Keratinocyte (primary cell): ENCODE results near the gene GPR26. TPM values are rescaled to one million over a fixed set of nuclear protein-coding genes. Genes with fewer than 3 reads are reported as not detected.

ENCODE experiments used
- DNase-seq: peaks from one replicate; pipeline ENCODE4 v3.0.0-alpha.2; 2011; ENCODE audit warnings: low read depth, missing footprints, low spot score
- FAIRE-seq: peaks from 2 replicates; lab custom pipeline; 2011; peaks lifted over from hg19 to GRCh38; lab: Jason Lieb, UNC
- H2AFZ ChIP-seq: 2 replicates; pipeline ENCODE4 v1.6.0; 2012; ENCODE audit warnings: low read length, control low read depth, inconsistent platforms; ENCODE audit not compliant: control insufficient read depth
- H3K27ac ChIP-seq: 2 replicates; pipeline ENCODE4 v1.5.1; 2011; ENCODE audit warnings: low read length; ENCODE audit not compliant: control insufficient read depth, insufficient read depth
- H3K27me3 ChIP-seq: 3 replicates; pipeline ENCODE4 v1.6.0; 2011; ENCODE audit warnings: low read length; ENCODE audit not compliant: control insufficient read depth, insufficient read depth; ENCODE audit errors: extremely low read depth
- H3K36me3 ChIP-seq, 2 experiments: 2 replicates in 1 of 2; 3 replicates in 1 of 2; pipeline ENCODE4 v1.5.1; 2011; ENCODE audit warnings: low read length in 2 of 2, mild to moderate bottlenecking in 1 of 2; ENCODE audit not compliant: control insufficient read depth in 2 of 2, insufficient read depth in 2 of 2; ENCODE audit errors: extremely low read depth in 1 of 2
- H3K4me1 ChIP-seq: 3 replicates; pipeline ENCODE4 v1.5.1; 2011; ENCODE audit warnings: low read length; ENCODE audit not compliant: control insufficient read depth, insufficient read depth; ENCODE audit errors: extremely low read depth
- H3K4me2 ChIP-seq: 3 replicates; pipeline ENCODE4 v1.6.0; 2011; ENCODE audit warnings: low read depth, low read length; ENCODE audit not compliant: control insufficient read depth, insufficient read depth; ENCODE audit errors: extremely low read depth
- H3K4me3 ChIP-seq, 3 experiments: fragments of 200-600 bp in 1 of 3; sonication (generic) in 1 of 3; 2 replicates in 2 of 3; 3 replicates in 1 of 3; pipeline ENCODE4 v1.5.1; 2011 to 2016; ENCODE audit warnings: low read length in 3 of 3, mild to moderate bottlenecking in 3 of 3, control low read depth in 2 of 3, inconsistent platforms in 1 of 3, low read depth in 1 of 3, mixed read lengths in 1 of 3, mixed run types in 1 of 3, moderate library complexity in 1 of 3; ENCODE audit not compliant: control insufficient read depth in 2 of 3, insufficient read depth in 2 of 3; ENCODE audit errors: extremely low read depth in 1 of 3
- H3K79me2 ChIP-seq: 2 replicates; pipeline ENCODE4 v1.6.0; 2012; ENCODE audit warnings: low read length; ENCODE audit not compliant: control insufficient read depth, insufficient read depth
- H3K9ac ChIP-seq: 3 replicates; pipeline ENCODE4 v1.6.0; 2011; ENCODE audit warnings: low read length; ENCODE audit not compliant: control insufficient read depth, insufficient read depth; ENCODE audit errors: extremely low read depth
- H3K9me1 ChIP-seq: 3 replicates; pipeline ENCODE4 v1.6.0; 2011; ENCODE audit warnings: low read length; ENCODE audit not compliant: control insufficient read depth, insufficient read depth; ENCODE audit errors: extremely low read depth
- H3K9me3 ChIP-seq: 2 replicates; pipeline ENCODE4 v1.5.1; 2012; ENCODE audit warnings: low read depth, low read length; ENCODE audit not compliant: control insufficient read depth
- H4K20me1 ChIP-seq: 3 replicates; pipeline ENCODE4 v1.6.0; 2011; ENCODE audit warnings: low read length; ENCODE audit not compliant: control insufficient read depth, insufficient read depth; ENCODE audit errors: extremely low read depth
- EZH2 ChIP-seq: IDR thresholded peaks from one replicate; pipeline ENCODE4 v1.6.1; 2012; ENCODE audit warnings: inconsistent platforms, mild to moderate bottlenecking, low read length, moderate library complexity
- dilution Hi-C: fragments of 300-500 bp; cut with MboI; formaldehyde crosslinking; loops from one replicate; pipeline ENCODE4 v1.7.0; 2020; ENCODE audit warnings: low sequenced_read_pairs; ENCODE audit not compliant: extremely low pct_ligation_motif_present
- polyA plus RNA-seq, 5 experiments: library from polyadenylated mRNA; depleted of rRNA in 3 of 5; stranded (reverse) in 3 of 5; stranded (forward) in 1 of 5; unstranded in 1 of 5; fragments of >200 nt; gene quantifications; 1 replicate in 1 of 5; 2 replicates in 3 of 5; 3 replicates in 1 of 5; pipeline versions ENCODE4 v1.2.1 to v1.2.3, GENCODE V29; 2011 to 2012; ENCODE audit warnings: missing spikeins in 2 of 5, low read depth in 1 of 5, low replicate concordance in 1 of 5
- TF ChIP-seq, protein P1 (sequence below), 3 experiments: IDR thresholded peaks in 1 of 3; conservative IDR thresholded peaks in 1 of 3; optimal IDR thresholded peaks in 1 of 3; 2 replicates in 2 of 3; 3 replicates in 1 of 3; pipeline versions ENCODE3 to v1.5.1; 2011; ENCODE audit warnings: low read length in 3 of 3, mild to moderate bottlenecking in 3 of 3, moderate library complexity in 2 of 3, control low read depth in 1 of 3, inconsistent platforms in 1 of 3; ENCODE audit not compliant: insufficient read depth in 2 of 3; ENCODE audit errors: extremely low read depth in 1 of 3

Gene GPR26
- polyA plus RNA-seq, 1 donor (not counting 4 experiments of a cell fraction or from before 2014, with no cell fraction given), result not detected

- peaks cover 10% of the 10 kb centered on the region for H3K27me3 ChIP-seq
- dilution Hi-C loops, result no loop called here
Observed at GRCh38 chr10:123677556-123677955, 11.4 kb downstream of the GPR26 start.

DNA sequence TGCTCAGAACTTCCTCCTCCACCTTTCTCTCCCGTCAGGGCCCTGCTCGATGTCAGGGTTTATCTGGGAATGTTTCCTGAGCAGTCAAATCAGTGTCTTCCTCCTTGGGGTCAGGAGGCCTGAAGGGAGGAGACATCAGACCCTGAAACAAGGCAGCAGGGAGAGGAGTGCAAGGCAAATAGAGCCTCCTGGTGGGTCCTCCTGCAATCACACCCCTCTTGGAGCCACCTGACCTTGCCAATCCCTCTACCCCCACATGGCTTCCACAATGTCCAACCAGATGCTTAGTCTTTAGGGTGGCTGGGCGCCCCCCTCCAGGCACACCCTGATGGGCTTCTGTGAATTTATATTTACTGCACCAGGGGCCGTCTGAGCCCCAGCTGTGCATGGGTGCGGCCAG lies 12.2 kb downstream of the GPR26 start:
- no peak for DNase-seq
- H3K9ac ChIP-seq, result no peak overlapping the region

More at GRCh38 chr10:123677556-123677955, 11.4 kb downstream of the GPR26 start:
- Histone ChIP-seq H2AFZ (no peak overlapping the region), H3K9me1 (peaks cover 2% of the 10 kb centered on the region), H3K79me2 (no peaks in the 10 kb centered on the region), H3K4me2 (no peak overlapping the region), H3K9ac (no peak overlapping the region), H3K27ac (no peak overlapping the region), H3K36me3 (no peaks in the 10 kb centered on the region), H3K4me1 (no peaks in the 10 kb centered on the region), H4K20me1 (no peaks in the 10 kb centered on the region), H3K4me3 (no peak overlapping the region), H3K9me3 (no peaks in the 10 kb centered on the region)
- DNase-seq (no peak), FAIRE-seq (no peak)
- TF ChIP-seq EZH2, result no peak
- TF ChIP-seq, protein P1, sequence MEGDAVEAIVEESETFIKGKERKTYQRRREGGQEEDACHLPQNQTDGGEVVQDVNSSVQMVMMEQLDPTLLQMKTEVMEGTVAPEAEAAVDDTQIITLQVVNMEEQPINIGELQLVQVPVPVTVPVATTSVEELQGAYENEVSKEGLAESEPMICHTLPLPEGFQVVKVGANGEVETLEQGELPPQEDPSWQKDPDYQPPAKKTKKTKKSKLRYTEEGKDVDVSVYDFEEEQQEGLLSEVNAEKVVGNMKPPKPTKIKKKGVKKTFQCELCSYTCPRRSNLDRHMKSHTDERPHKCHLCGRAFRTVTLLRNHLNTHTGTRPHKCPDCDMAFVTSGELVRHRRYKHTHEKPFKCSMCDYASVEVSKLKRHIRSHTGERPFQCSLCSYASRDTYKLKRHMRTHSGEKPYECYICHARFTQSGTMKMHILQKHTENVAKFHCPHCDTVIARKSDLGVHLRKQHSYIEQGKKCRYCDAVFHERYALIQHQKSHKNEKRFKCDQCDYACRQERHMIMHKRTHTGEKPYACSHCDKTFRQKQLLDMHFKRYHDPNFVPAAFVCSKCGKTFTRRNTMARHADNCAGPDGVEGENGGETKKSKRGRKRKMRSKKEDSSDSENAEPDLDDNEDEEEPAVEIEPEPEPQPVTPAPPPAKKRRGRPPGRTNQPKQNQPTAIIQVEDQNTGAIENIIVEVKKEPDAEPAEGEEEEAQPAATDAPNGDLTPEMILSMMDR (optimal IDR thresholded peaks at IDR 0.05 in 1 of 3, IDR thresholded peaks at IDR 0.05 in 1 of 3, conservative IDR thresholded peaks at IDR 0.05 in 1 of 3; ENCODE audit: extremely low read depth in 1 of 3, insufficient read depth in 2 of 3, low read length in 3 of 3), result no peak

More for the DNA sequence above, 12.2 kb downstream of the GPR26 start:
- no peak for FAIRE-seq
- H2AFZ ChIP-seq, result no peak overlapping the region
- no peaks in the 10 kb centered on the region for H3K79me2 ChIP-seq
- no peak overlapping the region for H3K27ac ChIP-seq
- peaks cover 10% of the 10 kb centered on the region for H3K27me3 ChIP-seq
- H3K36me3 ChIP-seq, result no peaks in the 10 kb centered on the region
- H3K4me3 ChIP-seq, result no peak overlapping the region
- H3K9me3 ChIP-seq, result no peaks in the 10 kb centered on the region
- dilution Hi-C loops, result no loop called here
- peaks cover 2% of the 10 kb centered on the region for H3K9me1 ChIP-seq
- H3K4me2 ChIP-seq, result no peak overlapping the region
- TF ChIP-seq, protein P1 (optimal IDR thresholded peaks at IDR 0.05 in 1 of 3, IDR thresholded peaks at IDR 0.05 in 1 of 3, conservative IDR thresholded peaks at IDR 0.05 in 1 of 3; ENCODE audit: extremely low read depth in 1 of 3, insufficient read depth in 2 of 3, low read length in 3 of 3), result no peak
- no peak for TF ChIP-seq EZH2
- H4K20me1 ChIP-seq, result no peaks in the 10 kb centered on the region
- H3K4me1 ChIP-seq, result no peaks in the 10 kb centered on the region
